Mesodermal cell (in vitro differentiated cells): ENCODE data around the gene MRPL37.
"Not testable (repeated sequence)": the region's sequence is repeated elsewhere in the genome, so short reads cannot be mapped to it uniquely, and the experiment has no call there.

Experiments
- H3K27ac ChIP-seq: 2 replicates; pipeline ENCODE4 v1.7.0; 2013; ENCODE audit warnings: mild to moderate bottlenecking, low read depth, low read length, moderate library complexity; ENCODE audit not compliant: severe bottlenecking
- H3K36me3 ChIP-seq: 2 replicates; pipeline ENCODE4 v1.7.1; 2013; ENCODE audit warnings: mild to moderate bottlenecking, low read length, moderate library complexity; ENCODE audit not compliant: control insufficient read depth, insufficient read depth
- H3K4me1 ChIP-seq: one replicate; pipeline ENCODE4 v1.7.1; 2013; ENCODE audit warnings: mild to moderate bottlenecking, low read length; ENCODE audit not compliant: insufficient read depth, control insufficient read depth, poor library complexity, severe bottlenecking
- H3K4me3 ChIP-seq: 2 replicates; pipeline ENCODE4 v1.7.0; 2013; ENCODE audit warnings: low read length, control low read depth, mild to moderate bottlenecking; ENCODE audit not compliant: insufficient read depth, poor library complexity, severe bottlenecking; ENCODE audit errors: extremely low read depth
- H3K9me3 ChIP-seq: 2 replicates; pipeline ENCODE4 v1.7.1; 2013; ENCODE audit warnings: mild to moderate bottlenecking, low read length, moderate library complexity; ENCODE audit not compliant: control insufficient read depth
- WGBS, 2 experiments: methylation state at CpG; one replicate each; pipeline ENCODE4 v1.1.5; 2013; ENCODE audit warnings: missing lambda C conversion rate in 2 of 2; ENCODE audit not compliant: insufficient coverage in 2 of 2; 5-methylcytosine and 5-hydroxymethylcytosine counted together

MRPL37 gene

DNA sequence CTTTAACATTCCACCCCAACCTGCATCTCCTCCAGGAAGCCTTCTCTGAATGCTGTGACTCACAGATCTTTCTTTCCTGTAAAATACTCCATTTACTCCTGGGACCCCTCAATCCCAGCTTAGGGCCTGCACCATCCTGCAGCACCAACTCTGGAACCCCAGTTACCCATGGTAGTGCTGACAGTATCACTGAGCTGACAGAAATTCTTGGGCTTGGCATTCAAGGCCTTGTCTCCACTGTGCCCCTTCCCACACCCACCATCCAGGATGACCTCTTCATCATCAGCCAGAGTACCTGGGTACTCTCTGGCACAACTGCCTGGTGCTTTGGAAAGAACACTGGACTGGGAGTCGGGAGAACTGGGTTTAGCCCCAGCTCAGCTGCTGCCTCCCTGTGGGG lies 8.4 kb upstream of the MRPL37 start:
- WGBS, 2 experiments = 50% methylated on average over 1 of the region's 1 CpG; no CpG with 5 or more reads in 1 of the 2 experiments
- Histone ChIP-seq H3K9me3 (no peaks in the 10 kb centered on the region), H3K36me3 (no peaks in the 10 kb centered on the region), H3K4me3 (no peak overlapping the region), H3K27ac (no peak overlapping the region), H3K4me1 (no peaks in the 10 kb centered on the region)

DNA sequence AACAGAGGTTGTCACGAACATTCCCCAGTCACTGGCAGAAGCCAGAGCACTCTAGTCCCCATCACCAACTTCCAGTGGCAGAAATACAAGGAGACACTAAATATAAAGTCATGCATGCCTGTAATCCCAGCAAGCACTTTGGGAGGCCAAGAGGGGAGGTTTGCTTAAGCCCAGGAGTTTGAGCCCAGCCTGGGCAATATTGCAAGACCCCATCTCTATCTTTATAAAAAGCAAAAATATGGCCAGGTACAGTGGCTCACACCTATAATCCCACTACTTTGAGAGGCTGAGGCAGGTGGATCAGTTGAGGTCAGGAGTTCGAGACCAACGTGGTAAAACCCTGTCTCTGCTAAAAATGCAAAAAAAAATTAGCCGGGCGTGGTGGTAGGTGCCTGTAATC lies 6.5 kb upstream of the MRPL37 start:
- Histone ChIP-seq H3K4me3 (no peak overlapping the region), H3K27ac (no peak overlapping the region), H3K9me3 (no peaks in the 10 kb centered on the region), H3K36me3 (no peaks in the 10 kb centered on the region), H3K4me1 (no peaks in the 10 kb centered on the region)
- 95 to 96% methylated on average over 2 to 4 of the region's 5 CpGs for WGBS, 2 experiments

DNA sequence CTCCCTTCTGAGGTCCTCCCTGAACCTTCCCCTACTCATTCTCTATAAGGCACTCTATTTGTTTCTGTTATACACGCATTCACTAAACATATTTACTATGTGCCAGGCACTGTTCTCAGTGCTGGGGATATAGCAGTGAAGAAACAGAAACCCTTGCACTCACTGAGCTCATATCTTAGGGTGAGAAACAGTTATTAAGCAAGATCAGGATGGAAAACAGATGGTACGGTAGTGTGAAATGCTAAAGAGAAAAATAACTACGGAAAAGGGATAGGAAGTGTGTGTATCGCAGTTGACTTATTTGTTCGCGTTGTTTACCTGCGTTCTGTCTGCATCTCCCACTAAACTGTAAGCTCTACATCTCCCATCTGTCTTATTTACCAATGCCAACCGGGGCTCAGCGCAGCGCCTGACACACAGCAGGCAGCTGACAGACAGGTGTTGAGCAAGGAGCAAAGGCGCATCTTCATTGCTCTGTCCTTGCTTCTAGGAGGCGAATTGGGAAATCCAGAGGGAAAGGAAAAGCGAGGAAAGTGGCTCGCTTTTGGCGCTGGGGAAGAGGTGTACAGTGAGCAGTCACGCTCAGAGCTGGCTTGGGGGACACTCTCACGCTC lies 709 bp upstream of the MRPL37 start:
- H3K9me3 ChIP-seq = no peaks in the 10 kb centered on the region
- H3K36me3 ChIP-seq = peaks cover 20% of the 10 kb centered on the region
- peak overlapping the region; percentile 74 for H3K4me3 ChIP-seq
- H3K27ac ChIP-seq = no peak overlapping the region
- no peaks in the 10 kb centered on the region for H3K4me1 ChIP-seq
- WGBS, 2 experiments = 12 to 21% methylated on average over 9 to 11 of the region's 17 CpGs

DNA sequence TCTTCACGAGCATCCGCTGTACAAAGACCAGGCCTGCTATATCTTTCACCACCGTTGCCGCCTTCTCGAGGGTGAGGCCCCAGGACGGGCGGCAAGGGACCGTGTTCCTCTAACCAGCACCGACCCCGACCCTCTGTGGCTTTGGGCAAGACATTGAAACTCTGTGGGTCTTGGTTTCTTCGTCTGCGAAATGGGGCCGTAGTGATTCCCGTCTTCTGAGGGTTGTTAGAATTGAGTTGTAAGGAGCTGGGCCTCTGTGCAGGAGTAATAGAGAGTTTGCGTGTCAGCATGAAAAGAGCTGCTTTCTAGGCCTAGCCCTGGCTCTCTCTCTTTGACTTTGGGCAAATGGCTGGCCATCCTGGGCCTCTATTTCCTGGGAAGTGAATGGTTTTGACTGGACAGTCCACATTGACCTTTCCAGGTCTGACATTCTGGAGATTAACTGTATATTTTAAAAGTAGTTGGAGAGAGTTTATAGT lies 591 bp downstream of the MRPL37 start:
- H3K36me3 ChIP-seq = peaks cover 33% of the 10 kb centered on the region
- 1 to 2% methylated on average over 12 to 14 of the region's 15 CpGs for WGBS, 2 experiments
- no peak overlapping the region for H3K27ac ChIP-seq
- peak overlapping the region; percentile 74 for H3K4me3 ChIP-seq
- H3K9me3 ChIP-seq = no peaks in the 10 kb centered on the region
- H3K4me1 ChIP-seq = no peaks in the 10 kb centered on the region

DNA sequence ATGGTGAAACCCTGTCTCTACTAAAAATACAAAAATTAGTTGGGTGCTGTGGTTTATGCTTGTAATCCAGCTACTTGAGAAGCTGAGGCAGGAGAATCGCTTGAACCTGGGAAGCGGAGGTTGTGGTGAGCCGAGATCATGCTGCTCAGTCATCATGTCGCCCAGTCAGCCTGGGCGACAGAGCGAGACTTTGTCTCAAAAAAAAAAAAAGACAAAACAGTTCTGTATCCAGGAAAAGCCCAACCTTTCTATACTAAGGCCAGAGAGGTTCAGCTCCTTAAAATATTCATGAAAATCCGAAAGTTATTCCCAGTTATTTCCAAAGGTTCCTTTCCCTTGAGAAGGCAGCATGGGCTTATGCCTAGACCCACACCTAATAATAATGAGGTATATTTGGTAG lies 4.2 kb downstream of the MRPL37 start:
- Histone ChIP-seq H3K27ac (no peak overlapping the region), H3K4me1 (no peaks in the 10 kb centered on the region), H3K36me3 (peaks cover 60% of the 10 kb centered on the region), H3K9me3 (no peaks in the 10 kb centered on the region), H3K4me3 (no peak overlapping the region)
- 82 to 87% methylated on average over 4 to 6 of the region's 7 CpGs for WGBS, 2 experiments

DNA sequence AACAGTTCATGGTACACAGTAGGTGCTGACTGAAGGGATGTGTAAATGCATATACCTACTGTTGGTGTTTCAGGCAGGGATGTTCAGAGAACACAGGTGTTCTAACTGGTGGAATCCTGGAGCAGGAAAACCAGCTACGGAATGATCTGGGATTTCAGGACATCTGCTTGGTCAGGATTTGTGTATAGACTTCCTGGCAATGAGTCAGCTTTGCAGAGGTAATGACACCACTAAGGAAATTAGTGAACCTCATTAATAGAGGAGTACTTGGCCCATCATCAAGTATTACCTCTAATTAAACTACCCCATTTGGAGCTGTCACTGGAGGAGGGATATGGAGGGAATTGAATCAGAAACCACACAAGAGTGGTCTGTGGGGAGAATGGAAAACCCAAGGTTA lies 7.3 kb downstream of the MRPL37 start:
- WGBS, 2 experiments = 86% methylated on average over 1 of the region's 1 CpG; no CpG with 5 or more reads in 1 of the 2 experiments
- no peak overlapping the region for H3K27ac ChIP-seq

DNA sequence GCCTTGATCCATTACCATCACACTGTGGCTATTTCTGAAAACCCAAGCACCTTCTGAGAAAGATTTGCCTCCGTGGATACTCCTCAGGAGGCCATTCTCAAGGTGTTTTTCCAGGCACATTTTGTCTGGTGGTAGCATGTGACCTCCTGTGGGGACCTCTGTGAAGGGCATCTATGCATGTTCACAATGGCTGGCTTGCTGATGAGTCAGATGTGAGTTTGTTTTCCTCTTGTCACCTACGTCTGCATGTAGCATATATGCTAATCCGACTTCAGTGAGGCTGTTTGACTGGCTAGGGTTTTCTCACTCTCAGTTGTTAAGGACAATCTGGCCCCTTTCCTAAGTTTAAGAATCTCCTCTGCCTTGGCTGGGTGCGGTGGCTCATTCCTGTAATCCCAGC lies 7.9 kb downstream of the MRPL37 start:
- H3K4me3 ChIP-seq, H3K27ac ChIP-seq, H3K9me3 ChIP-seq, H3K4me1 ChIP-seq: not testable (repeated sequence)
- 23 to 84% methylated on average over 2 to 3 of the region's 4 CpGs for WGBS, 2 experiments
- peaks cover 88% of the 10 kb centered on the region for H3K36me3 ChIP-seq

More for the DNA sequence above, 7.3 kb downstream of the MRPL37 start:
- peaks cover 88% of the 10 kb centered on the region for H3K36me3 ChIP-seq
- no peak overlapping the region for H3K4me3 ChIP-seq
- no peaks in the 10 kb centered on the region for H3K4me1 ChIP-seq
- H3K9me3 ChIP-seq = no peaks in the 10 kb centered on the region

DNA sequence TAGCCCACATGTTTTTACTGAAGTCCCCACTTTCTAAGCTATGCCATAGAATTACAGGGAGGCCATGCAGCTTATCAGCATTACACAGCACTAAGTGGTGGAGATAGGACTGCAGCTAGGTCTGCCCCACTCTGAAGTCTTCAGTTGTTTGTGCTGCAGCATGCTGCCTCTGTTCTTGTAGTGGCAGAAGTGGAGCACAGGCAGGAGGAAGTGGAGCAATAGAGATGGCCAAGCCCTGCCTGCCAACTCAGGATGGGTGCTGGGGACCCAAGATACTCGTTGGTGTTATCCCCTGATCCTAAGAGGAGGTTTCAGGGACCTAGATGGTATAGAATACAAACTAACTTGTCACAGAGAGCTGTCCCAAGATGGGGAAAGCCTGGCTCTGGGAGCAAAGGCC lies 12.9 kb downstream of the MRPL37 start:
- peaks cover 95% of the 10 kb centered on the region for H3K36me3 ChIP-seq

DNA sequence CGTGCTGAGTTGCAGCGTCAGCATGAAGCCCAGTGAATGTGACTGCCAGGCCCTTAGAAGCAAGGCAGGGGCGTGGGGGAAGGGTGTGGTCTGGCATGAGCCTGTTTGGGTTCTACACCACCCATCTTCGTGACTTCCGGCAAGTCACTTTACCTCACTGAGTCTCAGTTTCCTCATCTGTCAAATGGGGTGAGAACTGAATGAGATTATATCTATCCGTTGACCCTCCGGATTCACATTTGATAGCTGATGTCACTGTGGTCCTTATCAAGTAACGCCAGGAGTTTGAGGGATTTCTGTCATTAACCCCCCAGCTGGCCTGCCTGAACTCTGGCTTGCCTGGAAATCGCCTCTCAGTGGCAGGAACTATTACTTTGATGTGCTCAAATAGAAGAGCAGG lies 15.6 kb downstream of the MRPL37 start:
- no peak overlapping the region for H3K4me3 ChIP-seq
- no peak overlapping the region for H3K27ac ChIP-seq
- H3K9me3 ChIP-seq = no peaks in the 10 kb centered on the region
- WGBS, 2 experiments = 92 to 98% methylated on average over 8 to 9 of the region's 9 CpGs
- peaks cover 87% of the 10 kb centered on the region for H3K36me3 ChIP-seq
- H3K4me1 ChIP-seq = peaks cover 15% of the 10 kb centered on the region

More for the DNA sequence above, 12.9 kb downstream of the MRPL37 start:
- no peak overlapping the region for H3K4me3 ChIP-seq
- no peaks in the 10 kb centered on the region for H3K4me1 ChIP-seq
- no peaks in the 10 kb centered on the region for H3K9me3 ChIP-seq
- H3K27ac ChIP-seq = no peak overlapping the region
- WGBS, 2 experiments = 88% methylated on average over 1 of the region's 1 CpG; no CpG with 5 or more reads in 1 of the 2 experiments

DNA sequence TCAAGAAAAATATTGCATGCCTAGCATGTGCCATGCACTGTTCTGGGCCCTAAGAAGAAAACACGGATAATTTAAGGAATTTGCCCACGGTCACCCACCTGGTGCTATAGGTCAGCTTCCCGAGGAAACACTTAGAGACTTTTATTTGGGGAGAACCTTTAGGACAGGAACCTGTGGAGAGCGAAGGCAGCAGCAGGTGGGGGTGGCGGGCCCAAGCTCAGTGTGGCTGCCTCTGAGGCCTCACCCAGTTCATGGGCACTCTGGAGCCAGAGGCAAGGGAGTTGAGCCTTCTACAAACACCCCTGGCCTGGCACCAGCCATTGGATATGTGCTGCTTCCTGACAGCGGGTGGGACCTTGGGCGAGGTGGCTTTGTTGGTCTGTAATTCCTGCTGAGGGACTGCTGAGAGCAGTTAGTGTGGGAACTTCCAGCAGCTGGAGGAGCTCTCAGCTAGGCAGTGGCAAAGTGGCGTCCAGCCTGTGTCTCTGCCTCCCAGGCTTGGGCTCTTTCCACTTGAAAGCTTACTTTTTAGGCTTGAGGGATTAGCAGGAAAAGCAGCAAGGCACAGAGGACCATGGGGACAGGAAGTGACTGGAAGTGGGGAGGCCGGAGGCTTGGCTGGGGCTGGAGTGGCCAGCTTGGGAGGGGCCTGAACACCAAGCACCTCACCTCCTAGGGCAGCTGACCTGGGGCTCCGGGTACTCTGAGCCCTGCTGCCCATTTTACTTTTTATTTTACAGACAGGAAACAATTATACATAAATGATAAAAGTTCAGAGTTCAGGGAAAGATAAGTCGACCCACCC lies 19.1 kb downstream of the MRPL37 start:
- no peaks in the 10 kb centered on the region for H3K9me3 ChIP-seq
- peaks cover 56% of the 10 kb centered on the region for H3K36me3 ChIP-seq
- peaks cover 17% of the 10 kb centered on the region for H3K4me1 ChIP-seq
- H3K4me3 ChIP-seq = no peak overlapping the region
- 86 to 92% methylated on average over 9 to 10 of the region's 11 CpGs for WGBS, 2 experiments
- H3K27ac ChIP-seq = peak overlapping the region; percentile 57

DNA sequence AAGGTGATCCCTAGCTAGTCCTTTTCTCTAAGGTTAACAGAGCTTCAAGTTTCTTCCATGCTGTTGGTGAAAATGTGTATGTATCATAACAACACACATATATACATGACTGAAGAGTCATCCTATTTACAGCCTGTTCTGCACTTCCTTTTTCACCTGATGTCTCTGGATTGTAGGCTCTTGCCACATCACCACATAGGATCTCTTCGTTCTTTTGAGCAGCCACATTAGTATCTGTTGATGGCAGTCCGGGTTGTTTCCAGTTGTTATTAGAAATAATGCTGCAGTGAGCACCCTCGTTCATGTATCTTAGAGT lies 19.7 kb downstream of the MRPL37 start:
- H3K4me1 ChIP-seq = peaks cover 18% of the 10 kb centered on the region
- no peak overlapping the region for H3K4me3 ChIP-seq
- 94 to 100% methylated on average over 2 to 3 of the region's 3 CpGs for WGBS, 2 experiments
- no peaks in the 10 kb centered on the region for H3K9me3 ChIP-seq
- H3K27ac ChIP-seq = peak overlapping the region; percentile 54
- peaks cover 51% of the 10 kb centered on the region for H3K36me3 ChIP-seq
